ENCODE results near the gene ZEB1. TPM values are rescaled to one million over a fixed set of nuclear protein-coding genes. Genes with fewer than 3 reads are reported as not detected.

ZEB1 gene
- total and polyA plus RNA-seq, 2 of the 8 experiments (the other 6 are each of a cell fraction or from before 2014, with no cell fraction given) = 0.08 to 0.15 TPM

DNA sequence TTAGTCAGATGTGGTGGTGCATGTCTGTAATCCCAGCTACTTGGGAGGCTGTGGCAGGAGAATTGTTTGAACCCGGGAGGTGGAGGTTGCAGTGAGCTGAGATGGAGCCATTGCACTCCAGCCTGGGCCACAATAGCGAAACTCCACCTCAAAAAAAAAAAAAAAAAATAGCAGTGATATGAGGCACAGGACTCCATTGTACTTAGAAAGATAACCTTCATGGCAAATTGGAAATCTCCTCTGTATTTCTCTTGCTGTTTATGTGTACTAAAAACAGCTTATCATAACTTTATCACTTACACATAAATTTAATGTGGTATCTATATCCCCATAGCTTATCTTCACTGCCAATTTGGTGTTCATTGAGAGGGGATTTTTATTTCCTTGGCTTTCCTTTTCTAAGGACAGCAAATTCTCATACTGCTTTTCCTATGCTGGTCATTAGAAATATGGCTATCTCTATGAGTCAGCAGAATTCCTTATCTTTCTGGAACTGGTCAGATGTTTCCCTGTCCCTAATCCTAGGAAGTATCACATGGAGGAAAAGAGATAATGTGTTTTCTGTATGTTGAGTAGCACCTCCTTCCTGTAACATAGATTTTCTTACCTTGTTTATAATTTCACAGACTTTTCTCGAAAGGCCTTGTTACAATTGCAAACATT, 40.6 kb upstream of the ZEB1 start:
- Histone ChIP-seq H3K36me3 (ENCODE audit: control insufficient read depth in 2 of 4, insufficient read depth in 4 of 4, low read length in 3 of 4) (no peaks in the 10 kb centered on the region), H4K5ac (ENCODE audit: insufficient read length, low read depth, low read length) (no peak overlapping the region), H3K4me2 (ENCODE audit: insufficient read depth in 1 of 2, low read depth in 2 of 2, low read length in 2 of 2) (no peak overlapping the region), H4K20me1 (replicated peaks in 1 of 2; ENCODE audit: control insufficient read depth in 1 of 2, insufficient read depth in 2 of 2, low read length in 2 of 2) (no peaks in the 10 kb centered on the region), H3K4me1 (replicated peaks in 1 of 4; ENCODE audit: control insufficient read depth in 3 of 4, insufficient read depth in 4 of 4, low read length in 3 of 4) (no peaks in the 10 kb centered on the region), H4K91ac (replicated peaks; ENCODE audit: insufficient read length, low read length) (no peak overlapping the region), H3K56ac (replicated peaks; ENCODE audit: insufficient read length, low read depth, low read length) (no peak overlapping the region), H3K79me1 (ENCODE audit: low read depth, low read length) (no peaks in the 10 kb centered on the region), H3K18ac (ENCODE audit: extremely low read depth, low read length) (no peak overlapping the region), H3K4me3 (ENCODE audit: extremely low read depth in 1 of 4, insufficient read depth in 2 of 4, low read depth in 3 of 4, low read length in 4 of 4) (no peak overlapping the region), H4K8ac (ENCODE audit: extremely low read depth, insufficient read depth, low read length) (no peak overlapping the region), H3K79me2 (ENCODE audit: control insufficient read depth in 1 of 2, insufficient read depth in 2 of 2, low read length in 2 of 2) (no peaks in the 10 kb centered on the region), H3K27ac (ENCODE audit: low read depth, low read length) (no peak overlapping the region), H2BK20ac (ENCODE audit: low read length) (no peak overlapping the region), H3K9ac (replicated peaks in 1 of 4; ENCODE audit: extremely low read depth in 1 of 4, low read depth in 3 of 4, low read length in 3 of 4) (no peak overlapping the region), H3K23ac (ENCODE audit: insufficient read length) (no peak overlapping the region), H2AK5ac (ENCODE audit: low read depth, low read length) (no peak overlapping the region), H3K14ac (ENCODE audit: insufficient read length) (no peak overlapping the region), H2BK120ac (replicated peaks; ENCODE audit: low read depth, low read length) (no peak overlapping the region), H3K23me2 (ENCODE audit: low read depth, low read length) (no peaks in the 10 kb centered on the region), H2BK5ac (ENCODE audit: low read depth, low read length) (no peak overlapping the region), H2BK12ac (ENCODE audit: low read depth, low read length) (no peak overlapping the region), H2AFZ (ENCODE audit: low read length) (no peak overlapping the region), H3K27me3 (replicated peaks in 1 of 4; ENCODE audit: control insufficient read depth in 3 of 4, extremely low read depth in 1 of 4, insufficient read depth in 3 of 4, low read length in 3 of 4) (no peaks in the 10 kb centered on the region), H3K9me3 (ENCODE audit: insufficient read depth in 2 of 2, low read depth in 1 of 2, low read length in 1 of 2) (no peaks in the 10 kb centered on the region), H3K4ac (replicated peaks; ENCODE audit: insufficient read length, low read depth, low read length) (no peak overlapping the region), H2BK15ac (ENCODE audit: low read length) (no peak overlapping the region)
- DNase-seq (ENCODE audit: low read depth in 1 of 2, low spot score in 2 of 2) = no peak
- no peak for FAIRE-seq
- ChIA-PET CTCF (ENCODE audit: partially characterized antibody) (no interaction called here), POLR2A (ENCODE audit: partially characterized antibody) (no interaction called here)
- WGBS, 2 experiments (ENCODE audit: extremely low coverage in 1 of 2, insufficient coverage in 1 of 2, insufficient read length in 1 of 2, insufficient replicate concordance in 2 of 2, low coverage in 1 of 2, low lambda C conversion rate in 2 of 2, missing lambda C conversion rate in 1 of 2) = 92% methylated on average over 3 of the region's 3 CpGs; no CpG with 5 or more reads in 1 of the 2 experiments
- TF ChIP-seq NANOG (IDR thresholded peaks at IDR 0.05; ENCODE audit: insufficient read depth, low read depth, low read length, poor library complexity, severe bottlenecking) (no peak), CEBPB (IDR thresholded peaks at IDR 0.05; ENCODE audit: low read depth, low read length) (no peak), SUZ12 (IDR thresholded peaks at IDR 0.05; ENCODE audit: low read length) (no peak)
